HFFc6 (cell line): Measurements from ENCODE around the gene RAMP3. TPM values are rescaled to one million over a fixed set of nuclear protein-coding genes. Genes with fewer than 3 reads are reported as not detected.

Experiments
- DNase-seq: peaks from one replicate; pipeline ENCODE4 v3.0.0-alpha.2; 2018
- H3K27ac Mint-ChIP-seq: 2 replicates; pipeline ENCODE4 v1.8.0; 2020; ENCODE audit warnings: mild to moderate bottlenecking, mixed read lengths
- H3K27me3 Mint-ChIP-seq: 2 replicates; pipeline ENCODE4 v1.8.0; 2021; ENCODE audit warnings: mild to moderate bottlenecking, moderate library complexity, mixed read lengths; ENCODE audit not compliant: insufficient read depth
- H3K36me3 Mint-ChIP-seq: 2 replicates; pipeline ENCODE4 v1.8.0; 2021; ENCODE audit warnings: low read depth, mixed read lengths
- H3K4me1 Mint-ChIP-seq: 2 replicates; pipeline ENCODE4 v1.8.0; 2020; ENCODE audit warnings: low read depth, mixed read lengths
- H3K4me3 Mint-ChIP-seq: 2 replicates; pipeline ENCODE4 v1.8.0; 2020; ENCODE audit warnings: mild to moderate bottlenecking, moderate library complexity, mixed read lengths
- H3K9me3 Mint-ChIP-seq: 2 replicates; pipeline ENCODE4 v1.8.0; 2020; ENCODE audit warnings: mild to moderate bottlenecking, mixed read lengths
- total RNA-seq, 6 experiments: library from RNA; stranded (reverse); fragmentation: NEBNext Ultra II Directional; extraction: Animal tissue kit (Norgen Biotek cat#: 25700); gene quantifications; 2 replicates in 1 of 6; 3 replicates in 5 of 6; pipeline ENCODE4 v1.2.3, GENCODE V29; 2021
- TF ChIP-seq, protein P1 (sequence below): fragments of 200-600 bp; sonication (generic); IDR thresholded peaks from 2 replicates; pipeline ENCODE4 v1.5.0; 2021; ENCODE audit warnings: antibody characterized with exemption, mild to moderate bottlenecking

The RAMP3 gene
- total RNA-seq, 6 experiments from 2014 or later, result not detected

DNA sequence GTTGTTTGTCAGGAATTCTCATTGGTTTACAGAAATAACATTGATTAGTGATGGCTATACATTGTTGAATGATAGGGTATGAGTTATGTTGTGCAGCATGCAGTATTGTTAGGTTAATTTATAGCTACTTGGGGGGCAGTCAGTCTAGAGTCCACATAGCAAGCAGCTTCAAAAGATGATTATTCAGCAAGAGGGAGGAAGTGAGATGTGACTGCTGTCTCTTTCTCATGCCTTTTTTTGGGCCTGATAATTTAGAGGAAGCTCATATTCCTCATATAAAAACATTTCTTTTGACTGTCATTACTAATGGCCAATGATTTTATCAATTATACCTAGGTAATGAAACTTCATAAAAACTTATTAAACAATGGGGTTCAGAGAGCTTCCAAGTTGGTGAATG is 42.7 kb upstream of the RAMP3 start:
- Mint-ChIP-seq H3K4me3 (no peak overlapping the region), H3K27me3 (peaks cover 18% of the 10 kb centered on the region)

GRCh38 chr7:45116048-45116447 is 41.5 kb upstream of the RAMP3 start:
- Mint-ChIP-seq H3K4me1 (peaks cover 15% of the 10 kb centered on the region), H3K27me3 (peaks cover 19% of the 10 kb centered on the region), H3K9me3 (no peaks in the 10 kb centered on the region), H3K36me3 (no peaks in the 10 kb centered on the region), H3K4me3 (no peak overlapping the region), H3K27ac (no peak overlapping the region)
- TF ChIP-seq, protein P1, sequence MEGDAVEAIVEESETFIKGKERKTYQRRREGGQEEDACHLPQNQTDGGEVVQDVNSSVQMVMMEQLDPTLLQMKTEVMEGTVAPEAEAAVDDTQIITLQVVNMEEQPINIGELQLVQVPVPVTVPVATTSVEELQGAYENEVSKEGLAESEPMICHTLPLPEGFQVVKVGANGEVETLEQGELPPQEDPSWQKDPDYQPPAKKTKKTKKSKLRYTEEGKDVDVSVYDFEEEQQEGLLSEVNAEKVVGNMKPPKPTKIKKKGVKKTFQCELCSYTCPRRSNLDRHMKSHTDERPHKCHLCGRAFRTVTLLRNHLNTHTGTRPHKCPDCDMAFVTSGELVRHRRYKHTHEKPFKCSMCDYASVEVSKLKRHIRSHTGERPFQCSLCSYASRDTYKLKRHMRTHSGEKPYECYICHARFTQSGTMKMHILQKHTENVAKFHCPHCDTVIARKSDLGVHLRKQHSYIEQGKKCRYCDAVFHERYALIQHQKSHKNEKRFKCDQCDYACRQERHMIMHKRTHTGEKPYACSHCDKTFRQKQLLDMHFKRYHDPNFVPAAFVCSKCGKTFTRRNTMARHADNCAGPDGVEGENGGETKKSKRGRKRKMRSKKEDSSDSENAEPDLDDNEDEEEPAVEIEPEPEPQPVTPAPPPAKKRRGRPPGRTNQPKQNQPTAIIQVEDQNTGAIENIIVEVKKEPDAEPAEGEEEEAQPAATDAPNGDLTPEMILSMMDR, result no peak
- no peak for DNase-seq

More for the DNA sequence above, 42.7 kb upstream of the RAMP3 start:
- TF ChIP-seq, protein P1, result no peak
- no peak for DNase-seq
- H3K36me3 Mint-ChIP-seq, result peaks cover 7% of the 10 kb centered on the region; the same call in 1 of the 2 replicates
- H3K4me1 Mint-ChIP-seq, result peaks cover 20% of the 10 kb centered on the region
- H3K9me3 Mint-ChIP-seq, result no peaks in the 10 kb centered on the region
- no peak overlapping the region for H3K27ac Mint-ChIP-seq

DNA sequence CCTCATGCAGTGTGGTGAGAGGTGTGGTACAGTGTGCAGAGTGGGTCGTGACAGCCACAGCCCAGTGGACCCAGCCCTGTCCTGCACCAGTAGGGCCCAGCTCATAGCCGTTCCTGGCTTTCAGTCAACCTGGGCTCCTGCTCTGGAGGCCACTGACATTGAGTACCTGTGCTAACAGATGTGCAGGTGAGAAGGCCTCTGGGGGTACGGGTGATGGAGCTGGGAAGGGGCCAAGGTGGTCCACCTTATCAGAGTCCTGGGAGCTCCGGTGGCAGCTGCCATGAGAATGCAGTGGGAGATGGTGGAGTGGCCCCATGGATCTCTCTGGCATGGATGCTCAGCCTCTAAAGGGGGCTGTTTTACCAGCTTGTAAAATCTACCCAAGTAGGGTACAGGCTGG is 40.0 kb upstream of the RAMP3 start:
- Mint-ChIP-seq H3K4me1 (peaks cover 6% of the 10 kb centered on the region), H3K36me3 (no peaks in the 10 kb centered on the region), H3K4me3 (no peak overlapping the region), H3K27ac (no peak overlapping the region), H3K9me3 (no peaks in the 10 kb centered on the region), H3K27me3 (peaks cover 19% of the 10 kb centered on the region)
- no peak for DNase-seq
- TF ChIP-seq, protein P1, result no peak

DNA sequence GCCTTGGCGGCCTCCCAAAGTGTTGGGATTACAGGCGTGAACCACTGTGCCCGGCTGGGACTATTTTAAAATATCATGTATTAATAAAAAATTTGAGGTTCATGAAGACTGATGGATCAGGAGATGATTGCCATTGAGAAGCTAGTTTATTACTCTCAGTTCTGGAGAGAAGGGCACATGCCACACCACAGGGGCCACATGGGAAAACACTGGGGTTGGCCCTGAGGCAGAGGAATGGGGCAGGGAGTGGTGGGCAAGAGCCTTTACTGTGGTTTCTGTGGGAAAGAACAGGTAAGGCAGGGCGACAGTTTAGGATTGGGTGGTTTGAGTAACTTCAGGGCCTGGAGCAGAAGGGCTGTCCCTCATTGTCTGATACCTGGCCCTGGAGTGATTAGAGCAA is 39.3 kb upstream of the RAMP3 start:
- no peak overlapping the region for H3K4me3 Mint-ChIP-seq
- no peak overlapping the region for H3K27ac Mint-ChIP-seq
- H3K9me3 Mint-ChIP-seq, result no peaks in the 10 kb centered on the region
- DNase-seq, result no peak
- TF ChIP-seq, protein P1, result no peak
- no peaks in the 10 kb centered on the region for H3K4me1 Mint-ChIP-seq
- no peaks in the 10 kb centered on the region for H3K36me3 Mint-ChIP-seq
- peaks cover 19% of the 10 kb centered on the region for H3K27me3 Mint-ChIP-seq

- Mint-ChIP-seq H3K4me3 (no peak overlapping the region), H3K4me1 (no peaks in the 10 kb centered on the region), H3K9me3 (no peaks in the 10 kb centered on the region), H3K36me3 (no peaks in the 10 kb centered on the region), H3K27me3 (peaks cover 19% of the 10 kb centered on the region), H3K27ac (no peak overlapping the region)
- DNase-seq, result no peak
- TF ChIP-seq, protein P1, result no peak
Observed at GRCh38 chr7:45118889-45119331, 38.7 kb upstream of the RAMP3 start.

- Mint-ChIP-seq H3K27ac (no peak overlapping the region), H3K27me3 (peaks cover 18% of the 10 kb centered on the region), H3K36me3 (no peaks in the 10 kb centered on the region), H3K9me3 (no peaks in the 10 kb centered on the region), H3K4me3 (no peak overlapping the region), H3K4me1 (no peaks in the 10 kb centered on the region)
- DNase-seq, result no peak
- TF ChIP-seq, protein P1, result no peak
Observed at GRCh38 chr7:45119550-45119949, 38.0 kb upstream of the RAMP3 start.
